ENCODE results near the gene OR5D14.

DNA sequence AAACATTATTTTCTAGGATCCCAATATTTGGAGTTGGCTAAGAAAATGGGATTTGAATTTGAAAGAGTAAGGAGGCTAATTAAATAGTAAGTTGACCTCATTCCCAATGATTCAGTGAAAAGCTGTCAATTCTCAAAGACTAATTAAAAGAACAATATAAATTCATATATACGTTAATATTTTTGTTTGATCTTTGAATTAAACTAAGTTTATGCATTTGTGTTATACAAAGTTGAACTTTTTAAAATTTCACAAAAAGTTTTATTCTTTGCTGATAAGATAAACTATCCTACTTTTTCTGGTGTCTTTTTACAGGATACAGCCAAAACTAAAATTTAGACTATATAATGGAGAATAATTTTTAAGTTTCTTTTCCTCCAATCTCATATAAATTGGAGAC lies 15.7 kb downstream of the OR5D14 start, which contains the start of gene OR5L1:
- no peak for TF ChIP-seq CTCF (IDR thresholded peaks at IDR 0.05)
- TF ChIP-seq ZFX (IDR thresholded peaks at IDR 0.05; ENCODE audit: borderline replicate concordance), result no peak

Data from 22Rv1 (cell line).